PC-3 (cell line): ENCODE data around the gene GIGYF2. TPM values are rescaled to one million over a fixed set of nuclear protein-coding genes. Genes with fewer than 3 reads are reported as not detected.
A peak's percentile ranks its signal among the peaks of the same experiment; 100 is the strongest.

Source experiments
- ATAC-seq: fragments of 200-7000 bp; cut with Tn5 transposase; 2 replicates; pipeline ENCODE4 v1.9.1; 2020; ENCODE audit warnings: mild to moderate bottlenecking, moderate library complexity
- Bru-seq: library from RNA; stranded (reverse); fragments of 400-500 nt; gene quantifications from one replicate; lab custom pipeline; 2021; lab: Mats Ljungman, UMichigan
- BruChase-seq, 2 experiments: library from RNA; stranded (reverse); fragments of 400-500 nt; gene quantifications; one replicate each; lab custom pipeline; 2021; lab: Mats Ljungman, UMichigan
- BruUV-seq: library from RNA; stranded (reverse); fragments of 400-500 nt; replicated peaks from 2 replicates; lab custom pipeline; 2021; lab: Mats Ljungman, UMichigan
- CTCF ChIA-PET: fragments of 300-600 bp; sonication (Branson Sonifier 250); formaldehyde crosslinking; loops from one replicate; lab custom pipeline; 2022; ENCODE audit warnings: antibody characterized with exemption; lab: Charles Lee
- POLR2A ChIA-PET: fragments of 300-600 bp; sonication (Branson Sonifier 250); formaldehyde crosslinking; loops from one replicate; lab custom pipeline; 2022; ENCODE audit warnings: antibody characterized with exemption; ENCODE audit not compliant: unreplicated experiment; lab: Charles Lee
- DNase-seq: peaks from one replicate; pipeline ENCODE4 v3.0.0-alpha.2; 2015
- H2AFZ ChIP-seq: fragments of 300-600 bp; sonication (generic); 2 replicates; pipeline ENCODE4 v1.6.0; 2016; ENCODE audit warnings: antibody characterized with exemption, low read length
- H3F3A ChIP-seq: fragments of 300-600 bp; sonication (generic); one replicate; pipeline ENCODE4 v1.6.0; 2017; ENCODE audit warnings: antibody characterized with exemption, low read length, control low read depth, mild to moderate bottlenecking; ENCODE audit not compliant: unreplicated experiment
- H3K27ac ChIP-seq: fragments of 300-600 bp; sonication (generic); 2 replicates; pipeline ENCODE4 v1.5.1; 2016; ENCODE audit warnings: mild to moderate bottlenecking, low read length
- H3K27me3 ChIP-seq: fragments of 300-600 bp; sonication (generic); 2 replicates; pipeline ENCODE4 v1.6.1; 2016; ENCODE audit warnings: low read length, mixed read lengths
- H3K36me3 ChIP-seq: fragments of 300-600 bp; sonication (generic); 2 replicates; pipeline ENCODE4 v1.6.1; 2016; ENCODE audit warnings: low read depth, mixed run types, low read length, mixed read lengths
- H3K4me1 ChIP-seq: fragments of 300-600 bp; sonication (generic); 2 replicates; pipeline ENCODE4 v1.5.1; 2016; ENCODE audit warnings: low read length; ENCODE audit not compliant: insufficient read depth
- H3K4me2 ChIP-seq: fragments of 300-600 bp; sonication (generic); 2 replicates; pipeline ENCODE4 v1.6.0; 2016; ENCODE audit warnings: low read length
- H3K4me3 ChIP-seq: fragments of 300-600 bp; sonication (generic); 2 replicates; pipeline ENCODE4 v1.5.1; 2016; ENCODE audit warnings: mild to moderate bottlenecking, low read length, mixed read lengths
- H3K79me2 ChIP-seq: fragments of 300-600 bp; sonication (generic); 2 replicates; pipeline ENCODE4 v1.6.1; 2017; ENCODE audit warnings: low read length, mixed read lengths
- H3K9ac ChIP-seq: fragments of 300-600 bp; sonication (generic); 2 replicates; pipeline ENCODE4 v1.6.0; 2016; ENCODE audit warnings: mild to moderate bottlenecking, low read length
- H3K9me2 ChIP-seq: fragments of 300-600 bp; sonication (generic); replicated peaks from 2 replicates; pipeline ENCODE4 v1.6.1; 2016; ENCODE audit warnings: mixed run types, low read length, mixed read lengths
- H3K9me3 ChIP-seq: fragments of 300-600 bp; sonication (generic); 2 replicates; pipeline ENCODE4 v1.6.1; 2016; ENCODE audit warnings: low read length, mixed read lengths
- H4K20me1 ChIP-seq: fragments of 300-600 bp; sonication (generic); 2 replicates; pipeline ENCODE4 v1.6.1; 2016; ENCODE audit warnings: low read length, mixed read lengths
- EZH2 ChIP-seq: fragments of 300-600 bp; sonication (generic); IDR thresholded peaks from one replicate; pipeline ENCODE4 v1.6.1; 2017; ENCODE audit warnings: antibody characterized with exemption, mild to moderate bottlenecking, low read length; ENCODE audit not compliant: unreplicated experiment
- EZH2phosphoT487 ChIP-seq: fragments of 300-600 bp; sonication (generic); IDR thresholded peaks from 2 replicates; pipeline ENCODE4 v1.6.1; 2018; ENCODE audit warnings: mild to moderate bottlenecking, antibody characterized with exemption, low read length, borderline replicate concordance
- intact Hi-C: fragments of 100-400 bp; cut with micrococcal nuclease; formaldehyde crosslinking; loops from 2 replicates; pipeline ENCODE4 v1.9.0; 2023
- long read RNA-seq: library from polyadenylated mRNA; unstranded; transcript quantifications from one replicate; pipeline ENCODE4 v2.0.0, GENCODE V29; 2021; ENCODE audit not compliant: unreplicated experiment
- total RNA-seq: library from RNA; depleted of rRNA; stranded (reverse); fragments of >200 nt; gene quantifications from 2 replicates; pipeline ENCODE4 v1.2.3, GENCODE V29; 2014; rRNA removed
- TF ChIP-seq, protein P1 (sequence below): fragments of 300-600 bp; sonication (generic); conservative IDR thresholded peaks from 2 replicates; pipeline ENCODE4 v1.5.1; 2017; ENCODE audit warnings: antibody characterized with exemption, low read depth, mild to moderate bottlenecking, low read length

GIGYF2 gene, protein sequence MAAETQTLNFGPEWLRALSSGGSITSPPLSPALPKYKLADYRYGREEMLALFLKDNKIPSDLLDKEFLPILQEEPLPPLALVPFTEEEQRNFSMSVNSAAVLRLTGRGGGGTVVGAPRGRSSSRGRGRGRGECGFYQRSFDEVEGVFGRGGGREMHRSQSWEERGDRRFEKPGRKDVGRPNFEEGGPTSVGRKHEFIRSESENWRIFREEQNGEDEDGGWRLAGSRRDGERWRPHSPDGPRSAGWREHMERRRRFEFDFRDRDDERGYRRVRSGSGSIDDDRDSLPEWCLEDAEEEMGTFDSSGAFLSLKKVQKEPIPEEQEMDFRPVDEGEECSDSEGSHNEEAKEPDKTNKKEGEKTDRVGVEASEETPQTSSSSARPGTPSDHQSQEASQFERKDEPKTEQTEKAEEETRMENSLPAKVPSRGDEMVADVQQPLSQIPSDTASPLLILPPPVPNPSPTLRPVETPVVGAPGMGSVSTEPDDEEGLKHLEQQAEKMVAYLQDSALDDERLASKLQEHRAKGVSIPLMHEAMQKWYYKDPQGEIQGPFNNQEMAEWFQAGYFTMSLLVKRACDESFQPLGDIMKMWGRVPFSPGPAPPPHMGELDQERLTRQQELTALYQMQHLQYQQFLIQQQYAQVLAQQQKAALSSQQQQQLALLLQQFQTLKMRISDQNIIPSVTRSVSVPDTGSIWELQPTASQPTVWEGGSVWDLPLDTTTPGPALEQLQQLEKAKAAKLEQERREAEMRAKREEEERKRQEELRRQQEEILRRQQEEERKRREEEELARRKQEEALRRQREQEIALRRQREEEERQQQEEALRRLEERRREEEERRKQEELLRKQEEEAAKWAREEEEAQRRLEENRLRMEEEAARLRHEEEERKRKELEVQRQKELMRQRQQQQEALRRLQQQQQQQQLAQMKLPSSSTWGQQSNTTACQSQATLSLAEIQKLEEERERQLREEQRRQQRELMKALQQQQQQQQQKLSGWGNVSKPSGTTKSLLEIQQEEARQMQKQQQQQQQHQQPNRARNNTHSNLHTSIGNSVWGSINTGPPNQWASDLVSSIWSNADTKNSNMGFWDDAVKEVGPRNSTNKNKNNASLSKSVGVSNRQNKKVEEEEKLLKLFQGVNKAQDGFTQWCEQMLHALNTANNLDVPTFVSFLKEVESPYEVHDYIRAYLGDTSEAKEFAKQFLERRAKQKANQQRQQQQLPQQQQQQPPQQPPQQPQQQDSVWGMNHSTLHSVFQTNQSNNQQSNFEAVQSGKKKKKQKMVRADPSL (N-terminal part only)
- total RNA-seq, result 41.3 and 56.2 TPM in 2 replicates
- percentile 93 among the genes with signal in this experiment for Bru-seq, nascent RNA
- percentile 90 among the genes with signal in this experiment for BruChase-seq, experiment 1, labeled RNA remaining after a 6-hour chase
- BruChase-seq, experiment 2, labeled RNA remaining after a 2-hour chase, result percentile 91 among the genes with signal in this experiment
- long read RNA-seq, full-length matches to known transcripts, result 6 of 102 reads
- long read RNA-seq, partial matches to known transcripts, result 57 of 102 reads
- long read RNA-seq, other reads (novel, unspliced or antisense), result 39 of 102 reads

- Histone ChIP-seq H4K20me1 (peaks cover 22% of the 10 kb centered on the region), H3K9me3 (no peaks in the 10 kb centered on the region), H3K79me2 (peaks cover 50% of the 10 kb centered on the region), H3K27me3 (no peaks in the 10 kb centered on the region), H3K4me2 (peak within 1 kb of the TSS; percentile 90), H2AFZ (peak within 1 kb of the TSS; percentile 78), H3K27ac (peak within 1 kb of the TSS; percentile 74), H3K9me2 (no peaks in the 10 kb centered on the region), H3K36me3 (0 out of 2 replicates have a peak, but pooled peaks cover 2% of the 10 kb centered on the region), H3K9ac (peak within 1 kb of the TSS; percentile 99), H3K4me1 (peaks cover 29% of the 10 kb centered on the region), H3F3A (peaks cover 5% of the 10 kb centered on the region), H3K4me3 (peak within 1 kb of the TSS; percentile 95)
- DNase-seq (peak; percentile 96), ATAC-seq (peak; percentile 92)
- ChIA-PET POLR2A (interaction anchor here (0.6 to 0.7 kb wide), 3 partner anchors 11 to 135 kb away, joined by 3 to 4 read pairs (median 3); no protein-coding TSS in a partner anchor), CTCF (interaction anchor here (0.5 kb wide), 1 partner anchor 90 kb away, joined by 3 read pairs; no protein-coding TSS in a partner anchor)
- no peak for TF ChIP-seq EZH2phosphoT487
- BruUV-seq, result no TSS peak
- intact Hi-C loops, result no loop called here
Measured at GRCh38 chr2:232697059-232697806, at the start of gene GIGYF2. TSS of gene GIGYF2 (plus strand) at chr2:232697331. CDS start at chr2:232735198, 37,867 bp downstream.

DNA sequence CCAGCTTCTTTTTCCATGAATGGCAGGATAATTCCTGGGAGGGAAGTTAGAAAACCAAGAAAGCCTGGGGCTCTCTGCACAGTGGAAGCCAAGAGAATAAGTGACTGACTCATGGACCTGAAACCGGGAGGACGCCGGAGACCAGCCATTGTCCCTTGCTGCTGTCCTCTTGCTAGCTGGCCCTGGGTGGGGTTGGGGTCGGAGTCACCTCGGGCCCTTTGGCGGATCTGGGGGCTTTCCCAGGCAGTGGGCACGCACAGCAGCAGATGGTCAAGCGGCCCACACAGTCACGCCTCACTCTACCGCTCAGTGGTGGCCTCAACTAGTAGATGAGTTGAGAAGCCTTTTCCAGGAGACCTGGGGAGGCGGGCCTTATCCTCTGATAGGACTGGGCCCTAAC is 48.1 kb upstream of the GIGYF2 start:
- POLR2A ChIA-PET, result no interaction called here

More for the DNA sequence above, 48.1 kb upstream of the GIGYF2 start:
- TF ChIP-seq EZH2 (no peak), EZH2phosphoT487 (no peak)
- TF ChIP-seq, protein P1, sequence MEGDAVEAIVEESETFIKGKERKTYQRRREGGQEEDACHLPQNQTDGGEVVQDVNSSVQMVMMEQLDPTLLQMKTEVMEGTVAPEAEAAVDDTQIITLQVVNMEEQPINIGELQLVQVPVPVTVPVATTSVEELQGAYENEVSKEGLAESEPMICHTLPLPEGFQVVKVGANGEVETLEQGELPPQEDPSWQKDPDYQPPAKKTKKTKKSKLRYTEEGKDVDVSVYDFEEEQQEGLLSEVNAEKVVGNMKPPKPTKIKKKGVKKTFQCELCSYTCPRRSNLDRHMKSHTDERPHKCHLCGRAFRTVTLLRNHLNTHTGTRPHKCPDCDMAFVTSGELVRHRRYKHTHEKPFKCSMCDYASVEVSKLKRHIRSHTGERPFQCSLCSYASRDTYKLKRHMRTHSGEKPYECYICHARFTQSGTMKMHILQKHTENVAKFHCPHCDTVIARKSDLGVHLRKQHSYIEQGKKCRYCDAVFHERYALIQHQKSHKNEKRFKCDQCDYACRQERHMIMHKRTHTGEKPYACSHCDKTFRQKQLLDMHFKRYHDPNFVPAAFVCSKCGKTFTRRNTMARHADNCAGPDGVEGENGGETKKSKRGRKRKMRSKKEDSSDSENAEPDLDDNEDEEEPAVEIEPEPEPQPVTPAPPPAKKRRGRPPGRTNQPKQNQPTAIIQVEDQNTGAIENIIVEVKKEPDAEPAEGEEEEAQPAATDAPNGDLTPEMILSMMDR, result no peak
- intact Hi-C loops, result no loop called here
- H3K36me3 ChIP-seq, result no peaks in the 10 kb centered on the region
- H3F3A ChIP-seq, result no peaks in the 10 kb centered on the region
- H3K9me2 ChIP-seq, result no peaks in the 10 kb centered on the region
- no peaks in the 10 kb centered on the region for H3K9me3 ChIP-seq
- no peaks in the 10 kb centered on the region for H4K20me1 ChIP-seq
- no peak overlapping the region for H3K4me3 ChIP-seq
- no peak overlapping the region for H3K9ac ChIP-seq
- CTCF ChIA-PET, result no interaction called here
- H3K4me2 ChIP-seq, result no peak overlapping the region
- no TSS peak for BruUV-seq
- no peak overlapping the region for H3K27ac ChIP-seq
- ATAC-seq, result no peak
- H3K79me2 ChIP-seq, result no peaks in the 10 kb centered on the region
- H3K27me3 ChIP-seq, result no peaks in the 10 kb centered on the region
- DNase-seq, result no peak
- no peaks in the 10 kb centered on the region for H3K4me1 ChIP-seq
- no peak overlapping the region for H2AFZ ChIP-seq
